Neuronal stem cell (in vitro differentiated cells): ENCODE measurements around the gene ADIPOR2.

Experiments
- DNase-seq: peaks from one replicate; pipeline ENCODE4 v3.0.0-alpha.2; 2013; ENCODE audit warnings: low spot score
- H2AFZ ChIP-seq: one replicate; pipeline ENCODE4 v1.6.1; 2013; ENCODE audit warnings: mild to moderate bottlenecking, low read length, inconsistent platforms
- H2AK5ac ChIP-seq: 2 replicates; pipeline ENCODE4 v1.6.1; 2013; ENCODE audit warnings: low read depth, mild to moderate bottlenecking, inconsistent platforms, low read length, moderate library complexity, mixed read lengths
- H2BK120ac ChIP-seq: 2 replicates; pipeline ENCODE4 v1.6.1; 2013; ENCODE audit warnings: low read depth, mild to moderate bottlenecking, inconsistent platforms, low read length, moderate library complexity, mixed read lengths
- H2BK12ac ChIP-seq: one replicate; pipeline ENCODE4 v1.6.1; 2013; ENCODE audit warnings: low read length, inconsistent platforms
- H2BK15ac ChIP-seq: 2 replicates; pipeline ENCODE4 v1.6.1; 2013; ENCODE audit warnings: mild to moderate bottlenecking, low read length, inconsistent platforms, mixed read lengths
- H2BK5ac ChIP-seq: one replicate; pipeline ENCODE4 v1.6.1; 2013; ENCODE audit warnings: inconsistent platforms, mild to moderate bottlenecking, low read length, moderate library complexity
- H3K14ac ChIP-seq: one replicate; pipeline ENCODE4 v1.6.1; 2013; ENCODE audit warnings: low read length, inconsistent platforms
- H3K18ac ChIP-seq: 2 replicates; pipeline ENCODE4 v1.6.1; 2013; ENCODE audit warnings: low read length, inconsistent platforms
- H3K23ac ChIP-seq: 2 replicates; pipeline ENCODE4 v1.6.1; 2013; ENCODE audit warnings: low read depth, mild to moderate bottlenecking, mixed read lengths, low read length, inconsistent platforms; ENCODE audit not compliant: poor library complexity
- H3K27ac ChIP-seq: replicated peaks from 3 replicates; pipeline ENCODE4 v1.5.1; 2013; ENCODE audit warnings: low read length, inconsistent platforms
- H3K27me3 ChIP-seq, 3 experiments: 2 replicates each; pipeline ENCODE4 v1.6.1; 2013; ENCODE audit warnings: low read length in 3 of 3, mild to moderate bottlenecking in 2 of 3, inconsistent platforms in 1 of 3, low read depth in 1 of 3, mixed read lengths in 1 of 3, moderate library complexity in 1 of 3; ENCODE audit not compliant: control insufficient read depth in 3 of 3, insufficient read depth in 3 of 3
- H3K36me3 ChIP-seq, 2 donors: replicated peaks in 1 of 2; 2 replicates each; pipeline ENCODE4 v1.6.1; 2013; ENCODE audit warnings: low read length in 2 of 2; ENCODE audit not compliant: control insufficient read depth in 2 of 2, insufficient read depth in 2 of 2
- H3K4ac ChIP-seq: 2 replicates; pipeline ENCODE4 v1.6.1; 2013; ENCODE audit warnings: inconsistent platforms, mild to moderate bottlenecking, low read length, moderate library complexity
- H3K4me1 ChIP-seq, 2 donors: 1 replicate in 1 of 2; 2 replicates in 1 of 2; pipeline ENCODE4 v1.6.1; 2013; ENCODE audit warnings: low read length in 2 of 2, low read depth in 1 of 2; ENCODE audit not compliant: control insufficient read depth in 2 of 2, insufficient read depth in 1 of 2
- H3K4me2 ChIP-seq: one replicate; pipeline ENCODE4 v1.6.1; 2013; ENCODE audit warnings: mild to moderate bottlenecking, low read length, inconsistent platforms; ENCODE audit not compliant: insufficient read depth, poor library complexity, severe bottlenecking
- H3K4me3 ChIP-seq, 2 donors: 2 replicates each; pipeline ENCODE4 v1.5.1; 2013; ENCODE audit warnings: low read length in 2 of 2, mild to moderate bottlenecking in 2 of 2, inconsistent platforms in 1 of 2, moderate library complexity in 1 of 2
- H3K79me1 ChIP-seq: one replicate; pipeline ENCODE4 v1.6.1; 2013; ENCODE audit warnings: low read depth, mild to moderate bottlenecking, inconsistent platforms, low read length, moderate library complexity
- H3K9ac ChIP-seq: one replicate; pipeline ENCODE4 v1.6.1; 2013; ENCODE audit warnings: mild to moderate bottlenecking, low read depth, low read length, inconsistent platforms; ENCODE audit not compliant: poor library complexity
- H3K9me3 ChIP-seq, 2 donors: replicated peaks in 1 of 2; 2 replicates each; pipeline versions ENCODE3 to v1.6.1; 2013; ENCODE audit warnings: low read length in 2 of 2, mild to moderate bottlenecking in 2 of 2, inconsistent platforms in 1 of 2, low read depth in 1 of 2, mixed read lengths in 1 of 2, moderate library complexity in 1 of 2; ENCODE audit not compliant: control insufficient read depth in 2 of 2, insufficient read depth in 1 of 2
- H4K8ac ChIP-seq: one replicate; pipeline ENCODE4 v1.6.1; 2013; ENCODE audit warnings: low read depth, mild to moderate bottlenecking, inconsistent platforms, low read length, moderate library complexity
- H4K91ac ChIP-seq: one replicate; pipeline ENCODE4 v1.6.1; 2013; ENCODE audit warnings: low read length, low read depth, mild to moderate bottlenecking, inconsistent platforms; ENCODE audit not compliant: poor library complexity
- WGBS, 2 donors: extraction: QIAGEN DNeasy Blood & Tissue Kit; methylation state at CpG; one replicate each; pipeline ENCODE4 v1.1.7; 2013; ENCODE audit warnings: missing lambda C conversion rate in 2 of 2, mixed read lengths in 1 of 2; ENCODE audit not compliant: insufficient read length in 2 of 2, insufficient replicate concordance in 1 of 2; ENCODE audit errors: extremely low coverage in 2 of 2; 5-methylcytosine and 5-hydroxymethylcytosine counted together

Gene ADIPOR2

DNA sequence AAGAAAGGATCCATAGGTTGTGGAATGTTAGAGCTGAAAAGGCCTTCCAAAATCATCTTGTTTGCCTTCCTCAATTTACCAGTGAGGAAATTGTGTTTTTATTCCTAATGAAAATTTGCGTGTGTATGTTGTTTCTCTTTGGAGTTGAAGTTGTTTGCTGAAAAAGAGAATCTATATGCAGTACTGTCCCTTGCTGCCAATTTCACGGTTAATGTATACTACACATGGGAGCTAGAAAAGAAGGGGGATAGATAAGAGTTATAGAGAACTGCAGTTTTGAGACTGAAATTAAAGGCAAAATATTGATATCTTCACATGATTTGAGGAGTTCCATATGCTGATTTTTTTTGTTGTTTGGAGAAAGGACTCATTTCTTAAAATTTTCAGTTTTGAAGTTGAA, 67.5 kb downstream of the ADIPOR2 start:
- no CpG with 5 or more reads among the region's 2 CpGs for WGBS, 2 donors

DNA sequence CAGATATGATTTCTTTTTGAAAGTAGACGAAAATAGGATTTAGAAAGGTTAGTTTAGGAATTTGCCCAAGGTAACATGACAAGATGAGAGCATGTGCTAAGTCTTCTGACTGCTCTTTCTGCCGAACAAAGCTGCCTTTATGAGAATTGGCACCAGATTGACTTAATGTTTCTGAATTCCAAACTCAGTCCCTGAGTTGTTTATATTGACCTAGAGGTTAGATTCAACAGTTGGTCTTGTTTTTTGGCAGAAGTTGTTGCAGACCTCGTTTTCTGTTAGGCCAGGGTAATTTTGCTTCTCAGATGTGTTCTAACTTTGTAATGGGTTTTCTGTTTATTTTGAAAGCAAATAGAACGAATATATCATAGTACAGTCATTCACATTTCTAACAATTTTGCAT, 68.0 kb downstream of the ADIPOR2 start:
- Histone ChIP-seq H2AK5ac (no peak overlapping the region), H3K9ac (no peak overlapping the region)
- WGBS, 2 donors = no CpG with 5 or more reads among the region's 4 CpGs

More for the DNA sequence above, 67.5 kb downstream of the ADIPOR2 start:
- Histone ChIP-seq H3K36me3 (peaks cover 8 to 61% of the 10 kb centered on the region in 2 donors), H3K4me2 (no peak overlapping the region), H2AFZ (no peak overlapping the region), H2AK5ac (no peak overlapping the region), H2BK120ac (no peak overlapping the region), H3K27ac (no peak overlapping the region), H3K9me3 (peaks cover 0 to 3% of the 10 kb centered on the region in 2 donors), H3K4me3 (no peak overlapping the region), H2BK15ac (no peak overlapping the region), H2BK12ac (no peak overlapping the region), H3K27me3 (no peaks in the 10 kb centered on the region), H3K9ac (no peak overlapping the region), H3K18ac (no peak overlapping the region), H4K91ac (no peak overlapping the region), H2BK5ac (no peak overlapping the region), H4K8ac (no peak overlapping the region), H3K4ac (no peak overlapping the region), H3K23ac (no peak overlapping the region), H3K79me1 (no peaks in the 10 kb centered on the region), H3K14ac (no peak overlapping the region), H3K4me1 (no peaks in the 10 kb centered on the region)
- DNase-seq = no peak

DNA sequence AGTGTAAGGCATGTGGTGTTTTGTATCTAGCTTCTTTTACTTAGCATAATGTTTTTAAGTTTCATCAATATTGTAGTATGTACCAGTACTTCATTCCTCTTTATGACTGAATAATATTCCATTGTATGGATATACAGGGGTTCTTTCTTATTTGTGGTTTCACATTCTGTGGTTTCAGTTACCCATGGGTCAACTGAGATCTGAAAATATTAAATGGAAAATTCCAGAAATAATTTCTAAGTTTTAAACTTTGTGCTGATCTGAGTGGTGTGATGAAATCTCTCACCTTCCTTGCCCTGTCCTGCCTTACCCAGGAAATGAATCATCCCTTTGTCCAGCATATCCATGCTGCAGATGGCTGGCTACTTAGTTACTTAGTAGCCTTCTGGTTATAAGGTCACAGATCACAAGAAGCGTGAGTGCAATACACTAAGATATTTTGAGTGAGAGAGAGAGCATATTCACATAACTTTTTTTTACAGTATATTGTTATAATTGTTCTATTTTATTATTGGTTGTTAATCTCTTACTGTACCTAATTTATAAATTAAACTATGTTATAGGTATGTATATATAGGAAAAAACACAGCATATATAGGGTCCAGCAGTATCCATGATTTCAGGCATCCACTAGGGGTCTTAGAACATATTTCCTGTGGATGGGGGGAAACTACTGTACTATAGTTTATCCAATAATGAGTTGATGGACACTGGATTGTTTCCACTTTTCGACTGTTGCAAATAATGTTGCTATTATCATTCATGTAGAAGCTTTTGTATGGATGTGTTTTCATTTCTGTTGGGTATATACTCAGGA, 69.9 kb downstream of the ADIPOR2 start:
- Histone ChIP-seq H3K27ac (no peak overlapping the region), H2AFZ (no peak overlapping the region), H3K9me3 (peaks cover 0 to 3% of the 10 kb centered on the region in 2 donors), H3K4ac (no peak overlapping the region), H2BK12ac (no peak overlapping the region), H3K4me3 (no peak overlapping the region), H2BK120ac (no peak overlapping the region), H3K4me2 (no peak overlapping the region), H3K14ac (no peak overlapping the region), H2BK5ac (no peak overlapping the region), H3K36me3 (peaks cover 8 to 49% of the 10 kb centered on the region in 2 donors), H2BK15ac (no peak overlapping the region), H3K79me1 (no peaks in the 10 kb centered on the region), H3K18ac (no peak overlapping the region), H2AK5ac (no peak overlapping the region), H3K4me1 (no peaks in the 10 kb centered on the region), H3K27me3 (no peaks in the 10 kb centered on the region), H4K8ac (no peak overlapping the region), H3K9ac (no peak overlapping the region), H4K91ac (no peak overlapping the region), H3K23ac (no peak overlapping the region)
- no peak for DNase-seq
- WGBS, 2 donors = no CpG with 5 or more reads among the region's 2 CpGs

More for the DNA sequence above, 68.0 kb downstream of the ADIPOR2 start:
- H3K23ac ChIP-seq = no peak overlapping the region
- DNase-seq = no peak
- H3K27me3 ChIP-seq = no peaks in the 10 kb centered on the region
- no peak overlapping the region for H4K8ac ChIP-seq
- peaks cover 8 to 65% of the 10 kb centered on the region in 2 donors for H3K36me3 ChIP-seq
- no peak overlapping the region for H2BK5ac ChIP-seq
- no peak overlapping the region for H2AFZ ChIP-seq
- no peak overlapping the region for H4K91ac ChIP-seq
- H2BK120ac ChIP-seq = no peak overlapping the region
- H3K4me2 ChIP-seq = no peak overlapping the region
- H2BK12ac ChIP-seq = no peak overlapping the region
- H3K4me1 ChIP-seq = no peaks in the 10 kb centered on the region
- no peak overlapping the region for H2BK15ac ChIP-seq
- no peak overlapping the region for H3K4ac ChIP-seq
- H3K14ac ChIP-seq = no peak overlapping the region
- no peak overlapping the region for H3K18ac ChIP-seq
- H3K79me1 ChIP-seq = no peaks in the 10 kb centered on the region
- H3K4me3 ChIP-seq = no peak overlapping the region
- peaks cover 0 to 3% of the 10 kb centered on the region in 2 donors for H3K9me3 ChIP-seq
- H3K27ac ChIP-seq = no peak overlapping the region

DNA sequence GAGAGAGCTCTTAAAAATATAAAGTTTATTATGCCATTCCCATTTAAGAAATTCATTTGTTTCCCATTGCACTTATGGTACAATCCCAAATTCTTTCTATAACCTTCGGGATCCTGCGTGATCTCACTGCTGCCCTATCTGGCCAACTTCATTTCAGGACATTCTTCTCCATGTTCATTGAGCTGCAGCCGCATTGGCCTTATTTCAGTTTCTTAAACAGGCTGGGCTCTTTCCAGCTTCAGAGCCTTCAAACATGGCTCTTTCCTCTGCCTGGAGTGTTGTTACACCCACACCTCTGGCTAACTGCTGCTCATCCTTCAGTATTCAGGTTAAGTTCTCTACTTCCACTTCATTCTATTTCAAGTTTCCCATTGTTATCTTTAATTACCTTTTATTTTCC, 71.0 kb downstream of the ADIPOR2 start:
- Histone ChIP-seq H2AFZ (no peak overlapping the region), H3K4ac (no peak overlapping the region), H2BK5ac (no peak overlapping the region), H3K27me3 (no peaks in the 10 kb centered on the region), H3K9ac (no peak overlapping the region), H3K18ac (no peak overlapping the region), H4K91ac (no peak overlapping the region), H4K8ac (no peak overlapping the region), H3K4me3 (no peak overlapping the region), H2BK12ac (no peak overlapping the region), H3K36me3 (peaks cover 8 to 42% of the 10 kb centered on the region in 2 donors), H3K4me2 (no peak overlapping the region), H3K79me1 (peaks cover 1% of the 10 kb centered on the region), H3K27ac (no peak overlapping the region), H2AK5ac (no peak overlapping the region), H2BK15ac (no peak overlapping the region), H3K4me1 (no peaks in the 10 kb centered on the region), H3K9me3 (peaks cover 0 to 3% of the 10 kb centered on the region in 2 donors), H2BK120ac (no peak overlapping the region), H3K23ac (no peak overlapping the region), H3K14ac (no peak overlapping the region)
- WGBS, 2 donors = no CpG with 5 or more reads among the region's 3 CpGs
- no peak for DNase-seq
